HEK293 (cell line): ENCODE results near the gene KDELR1.
A peak's percentile ranks its signal among the peaks of the same experiment; 100 is the strongest.

Source experiments
- CTCF ChIA-PET: fragments of 350-600 bp; formaldehyde crosslinking; extraction: SDS; loops from one replicate; lab custom pipeline; 2021; ENCODE audit warnings: antibody characterized with exemption; lab: Yijun Ruan, JAX
- POLR2A ChIA-PET: fragments of 300-600 bp; formaldehyde crosslinking; extraction: SDS; loops from one replicate; lab custom pipeline; 2020; ENCODE audit warnings: antibody characterized with exemption, inconsistent platforms; lab: Yijun Ruan, JAX
- H3K27ac ChIP-seq: fragments of 200-500 bp; sonication (Bioruptor generic); 2 replicates; pipeline ENCODE4 v1.5.1; 2014; ENCODE audit warnings: low read depth, low read length, control low read depth, inconsistent platforms; ENCODE audit errors: extremely low read depth
- H3K36me3 ChIP-seq, 2 experiments: fragments of 200-500 bp in 1 of 2; sonication (Bioruptor generic) in 1 of 2; 1 replicate in 1 of 2; 2 replicates in 1 of 2; pipeline ENCODE4 v1.5.1; 2014 to 2017; ENCODE audit warnings: inconsistent platforms in 2 of 2, low read length in 2 of 2; ENCODE audit not compliant: control insufficient read depth in 2 of 2, insufficient read depth in 1 of 2
- H3K4me1 ChIP-seq: fragments of 200-500 bp; sonication (Bioruptor generic); 2 replicates; pipeline ENCODE4 v1.5.1; 2014; ENCODE audit warnings: mild to moderate bottlenecking, low read length, inconsistent platforms; ENCODE audit not compliant: control insufficient read depth, insufficient read depth
- H3K4me3 ChIP-seq: 2 replicates; pipeline ENCODE4 v1.5.1; 2011; ENCODE audit warnings: low read depth, mild to moderate bottlenecking, control low read depth, low read length, moderate library complexity
- H3K9me3 ChIP-seq: fragments of 200-500 bp; sonication (Bioruptor generic); 2 replicates; pipeline ENCODE4 v1.5.1; 2014; ENCODE audit warnings: low read depth, low read length, inconsistent platforms; ENCODE audit not compliant: control insufficient read depth, insufficient read depth
- IKZF3 ChIP-seq: fragments of 450-650 bp; IDR thresholded peaks from 2 replicates; pipeline ENCODE4 v1.5.0; 2018; ENCODE audit warnings: missing biosample characterization, mild to moderate bottlenecking, missing genetic modification characterization, moderate library complexity
- PRDM6 ChIP-seq: fragments of 450-650 bp; formaldehyde crosslinking; IDR thresholded peaks from 2 replicates; pipeline ENCODE4 v1.5.1; 2017; ENCODE audit warnings: missing biosample characterization, missing genetic modification characterization
- TCF7L2 ChIP-seq: IDR thresholded peaks from 2 replicates; pipeline ENCODE4 v1.6.1; 2011; ENCODE audit warnings: low read depth, mild to moderate bottlenecking, inconsistent platforms, low read length, moderate library complexity, borderline replicate concordance
- WT1 ChIP-seq: fragments of 450-650 bp; formaldehyde crosslinking; IDR thresholded peaks from 2 replicates; pipeline ENCODE4 v1.5.1; 2016; ENCODE audit warnings: missing biosample characterization, missing genetic modification characterization
- YY1 ChIP-seq: fragments of 450-650 bp; formaldehyde crosslinking; IDR thresholded peaks from 2 replicates; pipeline ENCODE4 v1.5.1; 2018; ENCODE audit warnings: missing biosample characterization, missing genetic modification characterization
- ZBTB11 ChIP-seq: fragments of 450-650 bp; formaldehyde crosslinking; conservative IDR thresholded peaks from 2 replicates; pipeline ENCODE4 v1.5.1; 2016; ENCODE audit warnings: low read depth, missing biosample characterization, missing genetic modification characterization
- ZBTB21 ChIP-seq: fragments of 450-650 bp; formaldehyde crosslinking; IDR thresholded peaks from 2 replicates; pipeline ENCODE4 v1.5.1; 2017; ENCODE audit warnings: missing biosample characterization, missing genetic modification characterization
- ZNF114 ChIP-seq: fragments of 450-650 bp; formaldehyde crosslinking; IDR thresholded peaks from 2 replicates; pipeline ENCODE4 v1.5.0; 2017; ENCODE audit warnings: missing biosample characterization, missing genetic modification characterization
- ZNF292 ChIP-seq: fragments of 450-650 bp; formaldehyde crosslinking; IDR thresholded peaks from 2 replicates; pipeline ENCODE4 v1.5.1; 2016; ENCODE audit warnings: low read depth, missing biosample characterization, missing genetic modification characterization, borderline replicate concordance
- ZNF548 ChIP-seq: fragments of 450-650 bp; formaldehyde crosslinking; IDR thresholded peaks from 2 replicates; pipeline ENCODE4 v1.5.1; 2016; ENCODE audit warnings: missing biosample characterization, missing genetic modification characterization
- ZNF629 ChIP-seq: fragments of 450-650 bp; formaldehyde crosslinking; IDR thresholded peaks from 2 replicates; pipeline ENCODE4 v1.5.1; 2017; ENCODE audit warnings: missing biosample characterization, missing genetic modification characterization
- ZNF670 ChIP-seq: fragments of 450-650 bp; formaldehyde crosslinking; IDR thresholded peaks from 2 replicates; pipeline ENCODE4 v1.5.1; 2016; ENCODE audit warnings: missing biosample characterization, missing genetic modification characterization, low read depth
- ZNF707 ChIP-seq: fragments of 450-650 bp; formaldehyde crosslinking; IDR thresholded peaks from 2 replicates; pipeline ENCODE4 v1.5.1; 2016; ENCODE audit warnings: missing biosample characterization, missing genetic modification characterization
- ZSCAN16 ChIP-seq: fragments of 450-650 bp; formaldehyde crosslinking; IDR thresholded peaks from 2 replicates; pipeline ENCODE4 v1.5.1; 2016; ENCODE audit warnings: missing biosample characterization, missing genetic modification characterization
- TF ChIP-seq, protein P1 (sequence below): fragments of 450-650 bp; formaldehyde crosslinking; optimal IDR thresholded peaks from 2 replicates; pipeline ENCODE3; 2016; ENCODE audit warnings: missing biosample characterization, mild to moderate bottlenecking, missing genetic modification characterization

The KDELR1 gene

DNA sequence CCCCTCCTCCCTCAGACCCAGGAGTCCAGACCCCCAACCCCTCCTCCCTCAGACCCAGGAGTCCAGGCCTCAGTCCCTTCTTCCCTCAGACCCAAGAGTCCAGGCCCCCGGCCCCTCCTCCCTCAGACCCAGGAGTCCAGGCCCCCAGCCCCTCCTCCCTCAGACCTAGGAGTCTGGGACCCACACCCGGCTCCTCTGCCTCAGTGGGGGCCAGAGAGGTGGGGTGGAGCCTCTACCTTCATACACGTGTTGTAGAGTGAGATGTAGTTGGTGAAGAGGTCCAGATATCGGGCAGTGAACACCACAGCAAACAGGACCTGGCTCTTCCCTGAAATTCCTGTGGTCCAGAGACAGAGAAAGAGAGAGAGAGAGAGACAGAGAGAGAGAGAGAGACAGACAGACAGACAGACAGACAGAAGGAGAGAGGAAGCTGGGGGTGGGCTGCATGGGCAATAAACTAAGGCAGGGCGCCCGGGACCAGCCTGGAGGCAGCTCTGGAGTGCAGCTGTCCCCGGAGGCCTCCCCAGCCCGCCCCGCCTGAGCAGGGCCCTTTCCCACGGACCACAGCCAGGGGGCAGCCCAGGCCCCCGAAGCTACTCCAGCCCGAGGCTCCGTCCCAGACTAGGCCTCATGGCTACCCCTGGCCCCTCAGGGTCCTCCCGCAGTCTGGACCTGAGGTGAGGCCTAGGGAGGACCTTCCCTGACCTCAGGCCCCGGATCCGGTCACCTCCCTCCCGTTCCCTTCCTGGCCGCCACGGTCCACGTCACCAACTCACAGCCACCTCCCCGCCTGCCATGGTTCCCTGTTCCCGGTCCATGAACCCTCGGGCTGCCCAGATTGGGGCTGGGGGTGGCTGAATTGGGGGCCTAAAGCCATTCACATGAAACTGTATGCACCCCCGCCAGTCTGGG is 907 bp downstream of the KDELR1 start (continued):
- TF ChIP-seq ZNF292 (tag by site-specific recombination) (no peak), ZNF114 (tag by site-specific recombination) (no peak), YY1 (no peak), WT1 (tag by site-specific recombination) (peak; percentile 57; the same call in 1 of the 2 replicates)

DNA sequence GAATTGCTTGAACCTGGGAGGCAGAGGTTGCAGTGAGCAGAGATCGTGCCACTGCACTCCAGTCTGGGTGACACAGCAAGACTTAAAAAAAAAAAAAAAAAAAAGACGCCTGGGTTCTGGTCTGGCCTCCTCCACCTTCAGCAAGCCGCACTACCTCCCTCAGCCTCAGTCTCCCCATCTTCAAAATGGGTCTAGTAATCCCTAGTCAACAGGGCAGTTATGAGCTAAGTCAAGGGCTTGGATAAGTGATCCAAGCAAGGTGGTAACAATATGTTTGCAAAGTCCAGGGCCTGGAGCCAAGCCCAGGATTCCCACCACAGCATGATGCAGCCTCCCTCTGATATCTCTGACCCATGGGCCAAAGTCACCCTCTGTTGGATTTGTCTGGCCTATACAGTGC is 4.4 kb downstream of the KDELR1 start:
- H3K4me1 ChIP-seq = no peaks in the 10 kb centered on the region
- CTCF ChIA-PET = interaction anchor here (0.7 to 1.2 kb wide), 2 partner anchors 15 to 102 kb away, joined by 3 read pairs; no protein-coding TSS in a partner anchor
- H3K9me3 ChIP-seq = no peaks in the 10 kb centered on the region
- peaks cover 71 to 72% of the 10 kb centered on the region in 2 experiments for H3K36me3 ChIP-seq
- H3K27ac ChIP-seq = no peak overlapping the region
- no peak overlapping the region for H3K4me3 ChIP-seq
- no peak for TF ChIP-seq ZSCAN16 (tag by site-specific recombination)
- no peak for TF ChIP-seq ZNF670 (tag by site-specific recombination)
- no peak for TF ChIP-seq ZNF629 (tag by site-specific recombination)
- TF ChIP-seq ZBTB11 = no peak
- TF ChIP-seq ZNF707 (tag by site-specific recombination) = no peak
- TF ChIP-seq ZBTB21 = no peak
- no peak for TF ChIP-seq TCF7L2
- no peak for TF ChIP-seq ZNF114 (tag by site-specific recombination)
- TF ChIP-seq, protein P1, sequence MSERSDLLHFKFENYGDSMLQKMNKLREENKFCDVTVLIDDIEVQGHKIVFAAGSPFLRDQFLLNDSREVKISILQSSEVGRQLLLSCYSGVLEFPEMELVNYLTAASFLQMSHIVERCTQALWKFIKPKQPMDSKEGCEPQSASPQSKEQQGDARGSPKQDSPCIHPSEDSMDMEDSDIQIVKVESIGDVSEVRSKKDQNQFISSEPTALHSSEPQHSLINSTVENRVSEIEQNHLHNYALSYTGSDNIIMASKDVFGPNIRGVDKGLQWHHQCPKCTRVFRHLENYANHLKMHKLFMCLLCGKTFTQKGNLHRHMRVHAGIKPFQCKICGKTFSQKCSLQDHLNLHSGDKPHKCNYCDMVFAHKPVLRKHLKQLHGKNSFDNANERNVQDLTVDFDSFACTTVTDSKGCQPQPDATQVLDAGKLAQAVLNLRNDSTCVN = no peak
- TF ChIP-seq ZNF548 = no peak
- no peak for TF ChIP-seq IKZF3 (tag by site-specific recombination)
- TF ChIP-seq, all 188 proteins: peak for 0
- POLR2A ChIA-PET = interaction anchor here (1.3 kb wide), 1 partner anchor 23 kb away, joined by 3 read pairs; the partner anchor contains the start of genes SYNGR4 and TMEM143

- Histone ChIP-seq H3K27ac (no peak overlapping the region), H3K9me3 (no peaks in the 10 kb centered on the region), H3K36me3 (peaks cover 74 to 80% of the 10 kb centered on the region in 2 experiments), H3K4me1 (no peaks in the 10 kb centered on the region), H3K4me3 (no peak overlapping the region)
- ChIA-PET POLR2A (interaction anchor here (0.8 to 1.3 kb wide), 2 partner anchors 22 kb away, joined by 3 to 4 read pairs; partner anchors contain the start of genes SYNGR4 and TMEM143), CTCF (interaction anchor here (0.5 to 1.8 kb wide), 3 partner anchors 19 to 203 kb away, joined by 3 to 5 read pairs (median 4); no protein-coding TSS in a partner anchor)
- TF ChIP-seq PRDM6 (no peak), ZNF292 (tag by site-specific recombination) (no peak)
These were observed 5.8 kb downstream of the KDELR1 start for GRCh38 chr19:48385461-48386087.
